GM18508 (cell line): Measurements from ENCODE around the gene KRT33A.
"Not testable (repeated sequence)": the region's sequence is repeated elsewhere in the genome, so short reads cannot be mapped to it uniquely, and the experiment has no call there.

Source experiments
- ATAC-seq: cut with Tn5 transposase; IDR thresholded peaks from one replicate; pipeline ENCODE4 v1.9.1; 2021; ENCODE audit warnings: moderate number of reproducible peaks; ENCODE audit not compliant: insufficient read depth, unreplicated experiment

The KRT33A gene

GRCh38 chr17:41367426-41368075 is 16.9 kb upstream of the KRT33A start:
- ATAC-seq = no peak

GRCh38 chr17:41366070-41366469 is 15.4 kb upstream of the KRT33A start:
- no peak for ATAC-seq

- ATAC-seq = no peak
Observed at GRCh38 chr17:41363881-41364280, 13.3 kb upstream of the KRT33A start.

GRCh38 chr17:41360296-41360995 is 9.8 kb upstream of the KRT33A start:
- ATAC-seq = no peak

- no peak for ATAC-seq
Observed at GRCh38 chr17:41354536-41354935, 3.9 kb upstream of the KRT33A start.

- ATAC-seq = no peak
Observed at GRCh38 chr17:41352597-41353366, 2.2 kb upstream of the KRT33A start.

GRCh38 chr17:41351177-41351576 is 549 bp upstream of the KRT33A start:
- ATAC-seq = no peak

- ATAC-seq = no peak
Observed at GRCh38 chr17:41347869-41348760, 2.5 kb downstream of the KRT33A start.

GRCh38 chr17:41346421-41346820 is 4.2 kb downstream of the KRT33A start:
- ATAC-seq = not testable (repeated sequence)

- ATAC-seq = no peak
Observed at GRCh38 chr17:41345992-41346391, 4.6 kb downstream of the KRT33A start.

- ATAC-seq = no peak
Observed at GRCh38 chr17:41343029-41343428, 7.6 kb downstream of the KRT33A start.

- no peak for ATAC-seq
Observed at GRCh38 chr17:41340934-41341861, 9.4 kb downstream of the KRT33A start.

- ATAC-seq = no peak
Observed at GRCh38 chr17:41340494-41340893, 10.1 kb downstream of the KRT33A start.

GRCh38 chr17:41339571-41340172 is 11.0 kb downstream of the KRT33A start:
- no peak for ATAC-seq

GRCh38 chr17:41338961-41339485 is 11.6 kb downstream of the KRT33A start:
- no peak for ATAC-seq

- no peak for ATAC-seq
Observed at GRCh38 chr17:41335747-41336146, 14.9 kb downstream of the KRT33A start.

- no peak for ATAC-seq
Observed at GRCh38 chr17:41334385-41335305, 16.0 kb downstream of the KRT33A start.

- ATAC-seq = no peak
Observed at GRCh38 chr17:41333836-41334235, 16.8 kb downstream of the KRT33A start.
